ENCODE data around the gene TIMM10. TPM values are rescaled to one million over a fixed set of nuclear protein-coding genes. Genes with fewer than 3 reads are reported as not detected.
"Not testable (repeated sequence)": the region's sequence is repeated elsewhere in the genome, so short reads cannot be mapped to it uniquely, and the experiment has no call there.

Gene TIMM10
- polyA plus RNA-seq, 12 donors: 25.3 to 71.9 (median 38.1) TPM; not detected in 1

GRCh38 chr11:57545883-57546282 lies 15.3 kb upstream of the TIMM10 start:
- no peak for DNase-seq

DNA sequence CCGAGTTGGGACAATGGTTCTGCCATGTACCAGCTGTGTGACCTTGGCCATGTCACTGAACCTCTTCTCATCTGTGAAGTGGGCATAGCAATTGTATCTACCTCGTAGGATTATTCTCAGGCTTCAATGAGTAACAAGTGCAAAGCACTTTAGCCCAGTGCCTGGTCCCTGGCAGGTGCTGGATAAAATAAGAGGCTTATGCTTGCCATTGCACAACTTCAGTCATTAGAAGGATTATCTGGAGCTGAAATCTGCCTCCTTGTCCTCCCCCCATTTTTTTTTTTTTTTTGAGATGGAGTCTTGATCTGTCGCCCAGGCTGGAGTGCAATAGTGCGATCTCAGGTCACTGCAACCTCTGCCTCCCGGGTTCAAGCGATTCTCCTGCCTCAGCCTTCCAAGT lies 14.0 kb upstream of the TIMM10 start:
- no peak for DNase-seq

DNA sequence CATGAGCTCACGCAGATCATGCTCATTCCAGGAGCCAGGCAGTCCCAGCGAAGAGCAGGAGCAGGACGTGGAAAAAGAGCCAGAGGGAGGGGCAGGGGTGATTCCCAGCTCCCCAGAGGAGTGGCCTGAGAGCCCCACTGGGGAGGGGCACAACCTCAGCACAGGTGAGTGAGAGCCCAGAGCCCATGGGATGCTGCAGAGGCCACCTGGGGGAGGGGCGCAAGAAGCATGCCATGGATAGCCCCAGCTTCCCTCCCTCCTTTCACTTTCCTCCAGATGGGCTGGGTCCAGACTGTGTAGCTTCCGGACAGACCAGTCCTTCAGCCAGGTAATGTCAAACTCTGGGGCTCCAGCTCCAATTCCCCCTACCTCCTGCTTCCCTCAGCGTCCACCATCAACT lies 13.0 kb upstream of the TIMM10 start:
- DNase-seq: no peak

- no peak for DNase-seq
Observed at GRCh38 chr11:57542582-57542981, 12.0 kb upstream of the TIMM10 start.

DNA sequence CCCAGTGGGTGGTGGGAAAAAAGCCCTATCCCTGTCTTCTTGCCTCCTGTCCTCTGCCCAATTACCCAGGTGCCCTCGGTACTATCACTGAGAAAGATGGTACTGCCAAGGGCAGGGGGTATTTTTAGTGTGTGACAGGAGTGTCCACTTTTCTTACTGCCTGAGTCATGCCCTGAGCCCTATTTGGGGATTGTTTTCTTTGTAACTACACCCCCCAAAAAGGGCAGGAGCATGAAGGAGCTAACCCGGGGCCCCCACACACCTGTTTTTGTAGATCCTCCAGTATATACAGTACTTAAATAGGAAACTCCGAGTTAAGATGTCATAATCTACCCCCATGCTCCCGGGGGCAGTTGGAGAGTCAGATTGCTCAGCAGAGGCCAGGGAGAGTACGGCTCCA lies 10.6 kb upstream of the TIMM10 start:
- DNase-seq: no peak

- no peak for DNase-seq
Observed at GRCh38 chr11:57539342-57539741, 8.8 kb upstream of the TIMM10 start.

DNA sequence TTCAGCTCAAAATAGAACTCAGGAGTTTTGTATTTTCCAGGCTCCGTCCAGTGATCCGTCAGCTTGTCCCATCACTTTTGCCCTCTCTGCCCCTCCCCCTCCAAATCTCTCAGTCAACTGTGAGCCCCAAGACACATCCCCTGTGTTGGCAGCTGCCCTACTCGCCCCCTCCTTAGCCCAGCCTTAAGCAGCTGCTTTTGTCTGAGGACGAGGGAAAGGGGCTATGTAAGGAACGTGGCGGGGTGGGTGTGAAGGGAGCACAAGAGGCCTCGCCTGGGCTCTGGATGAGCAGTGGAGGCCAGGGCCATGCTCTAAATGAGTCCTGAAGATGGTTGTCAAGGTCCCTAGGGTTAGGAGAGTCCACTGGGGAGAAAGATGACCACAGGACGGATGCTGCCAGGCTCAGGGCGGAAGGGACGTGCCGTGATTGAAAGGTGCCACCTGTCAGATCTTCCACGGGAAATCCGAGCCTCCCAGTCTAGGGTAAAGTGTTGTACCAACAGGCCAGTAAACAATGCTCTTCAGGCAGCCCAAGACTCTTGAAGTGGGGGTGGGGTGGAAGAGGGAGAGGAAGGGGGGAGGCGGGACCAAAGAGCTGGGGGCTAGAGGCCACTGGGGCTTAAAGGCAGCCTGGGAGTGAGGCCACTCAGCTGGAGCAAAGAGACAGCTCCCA lies 6.5 kb upstream of the TIMM10 start, which contains the start of gene SMTNL1:
SMTNL1 (plus strand) TSS at position 649 of the 673 bp plus-strand sequence. CDS start 5,048 bp downstream, outside the sequence.
- no peak for DNase-seq

DNA sequence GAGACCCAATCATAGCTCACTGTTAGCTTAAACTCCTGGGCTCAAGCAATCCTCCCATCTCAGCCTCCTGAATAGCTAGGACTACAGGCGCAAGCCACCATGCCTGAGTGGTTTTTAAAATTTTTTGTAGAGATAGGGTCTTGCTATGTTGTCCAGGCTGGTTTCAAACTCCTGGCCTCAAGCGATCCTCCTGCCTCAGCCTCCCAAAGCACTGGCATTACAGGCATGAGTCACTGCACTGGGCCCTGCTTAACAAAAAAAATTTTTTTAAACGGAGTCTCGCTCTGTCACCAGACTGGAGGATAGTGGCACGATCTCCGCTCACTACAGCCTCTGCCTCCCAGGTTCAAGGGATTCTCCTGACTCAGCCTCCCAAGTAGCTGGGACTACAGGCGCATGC lies 3.9 kb upstream of the TIMM10 start:
- not testable (repeated sequence) for DNase-seq

GRCh38 chr11:57530215-57530595 lies 349 bp downstream of the TIMM10 start:
- DNase-seq: no peak

DNA sequence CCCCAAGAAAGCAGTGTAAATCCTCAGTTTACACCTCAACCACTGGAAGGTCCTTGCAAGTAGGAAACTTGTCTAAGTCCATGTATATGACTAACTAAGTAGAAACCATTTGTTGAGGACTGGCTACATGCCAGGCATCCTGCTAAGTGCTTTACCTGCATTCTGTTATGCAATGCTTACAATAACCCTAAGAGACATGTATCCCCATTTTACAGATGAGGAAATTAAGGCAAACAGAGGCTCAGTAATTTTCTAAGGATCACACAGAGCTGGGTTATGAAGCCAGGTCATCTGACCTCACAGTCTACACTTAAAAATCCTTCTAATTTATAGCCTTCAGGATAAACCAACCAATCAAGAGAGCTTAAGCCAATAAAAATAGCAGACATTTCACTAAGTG lies 1.5 kb downstream of the TIMM10 start:
- DNase-seq: no peak

GRCh38 chr11:57527056-57527631 lies 3.4 kb downstream of the TIMM10 start:
- DNase-seq: peak; percentile 71

GRCh38 chr11:57523419-57523818 lies 7.1 kb downstream of the TIMM10 start:
- DNase-seq: no peak

- no peak for DNase-seq
Observed at GRCh38 chr11:57521116-57521515, 9.4 kb downstream of the TIMM10 start.

- no peak for DNase-seq
Observed at GRCh38 chr11:57516061-57516443, 14.5 kb downstream of the TIMM10 start.

DNA sequence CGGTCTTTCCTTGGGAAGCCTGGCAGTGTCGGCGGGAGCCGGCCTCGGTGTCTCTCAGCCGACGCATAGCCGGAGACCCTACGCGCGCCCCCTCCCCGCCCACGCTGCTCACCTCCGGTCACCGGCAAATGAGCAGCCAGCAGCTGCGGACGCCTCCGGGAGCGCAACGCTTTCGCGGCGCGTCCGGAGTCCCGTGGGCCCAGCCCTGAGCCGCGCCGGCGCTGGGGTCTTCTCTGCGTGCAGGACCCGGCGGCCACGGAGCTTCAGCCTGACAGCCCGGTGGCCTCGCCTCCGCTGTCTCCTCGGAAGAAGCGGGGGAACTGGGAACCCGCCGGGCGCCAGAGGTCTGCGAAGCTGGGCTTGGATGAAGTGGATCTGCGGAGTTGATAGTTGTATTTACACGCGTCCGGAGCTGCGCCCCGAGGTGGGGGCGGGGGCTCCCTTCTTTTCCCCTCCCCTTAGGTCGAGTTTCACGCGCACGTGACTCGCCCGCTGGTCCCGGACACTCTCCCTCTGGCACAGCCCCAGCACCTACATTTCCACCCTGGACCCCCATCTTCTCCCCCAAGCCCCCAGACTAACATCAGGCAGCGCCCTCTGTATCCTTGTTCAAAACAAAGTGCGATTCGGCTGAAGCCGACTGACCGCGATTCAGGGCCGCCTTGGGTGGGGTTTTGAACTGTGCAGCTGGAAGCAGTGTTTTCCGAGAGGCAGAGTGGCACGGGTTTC lies 15.1 kb downstream of the TIMM10 start, which contains the start of gene SLC43A1:
SLC43A1 (minus strand) TSS at position 371 of the 729 bp plus-strand sequence. CDS start 1,591 bp downstream, outside the sequence.
- DNase-seq: peak; percentile 59

GRCh38 chr11:57514538-57515331 lies 15.8 kb downstream of the TIMM10 start:
- DNase-seq: no peak

DNA sequence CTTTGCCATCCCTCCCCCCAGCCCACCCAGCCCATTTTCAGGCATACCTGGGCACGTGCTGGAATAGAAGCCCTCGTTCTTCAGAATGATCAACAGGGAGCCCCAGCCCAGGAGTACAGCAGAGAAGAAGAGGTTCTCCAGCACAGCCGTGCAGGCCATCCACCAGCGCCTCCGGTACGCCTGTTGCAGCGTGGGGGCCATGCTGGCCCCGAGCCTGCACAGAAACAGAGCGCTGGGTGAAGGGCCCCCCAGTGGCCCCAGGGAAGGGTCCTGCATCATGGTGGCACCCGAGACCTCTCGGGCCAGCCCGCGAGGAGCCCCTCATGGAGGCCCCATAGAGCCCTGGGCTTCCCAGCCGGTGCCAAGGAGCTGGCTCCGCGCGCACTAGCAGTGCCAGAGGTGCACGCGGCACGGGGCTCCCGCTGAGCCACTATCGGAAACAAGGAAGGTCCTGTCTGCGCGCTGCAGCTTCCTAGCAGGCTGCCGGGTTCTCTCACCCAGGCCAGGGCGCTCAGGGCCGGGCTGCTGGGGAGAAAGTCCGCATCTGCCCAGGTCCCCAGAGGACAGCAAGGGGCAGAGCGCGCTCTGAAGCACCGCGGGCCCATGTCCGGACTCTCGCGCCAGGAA lies 16.5 kb downstream of the TIMM10 start:
- DNase-seq: no peak

DNA sequence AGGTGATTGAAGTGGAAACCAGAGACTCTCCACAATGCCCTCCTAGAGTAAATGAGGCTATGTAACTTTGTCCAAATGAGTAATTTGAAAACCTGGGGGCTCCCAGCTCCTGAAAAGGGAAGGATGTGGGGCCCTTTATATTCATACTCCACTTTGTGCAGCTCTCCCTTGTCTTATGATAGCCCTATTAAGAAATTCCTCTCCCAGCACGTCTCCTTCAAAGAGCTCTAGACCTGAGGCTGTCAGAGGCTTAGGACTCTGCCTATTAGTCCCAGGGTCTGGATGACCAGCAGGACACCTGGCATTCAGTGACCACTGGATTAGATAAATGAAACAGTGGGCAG lies 17.1 kb downstream of the TIMM10 start:
- DNase-seq: no peak

GRCh38 chr11:57512646-57513451 lies 17.7 kb downstream of the TIMM10 start:
- DNase-seq: no peak

- no peak for DNase-seq
Observed at GRCh38 chr11:57511741-57512430, 18.7 kb downstream of the TIMM10 start.
